ENCODE results near the gene VPS8.

Gene VPS8

DNA sequence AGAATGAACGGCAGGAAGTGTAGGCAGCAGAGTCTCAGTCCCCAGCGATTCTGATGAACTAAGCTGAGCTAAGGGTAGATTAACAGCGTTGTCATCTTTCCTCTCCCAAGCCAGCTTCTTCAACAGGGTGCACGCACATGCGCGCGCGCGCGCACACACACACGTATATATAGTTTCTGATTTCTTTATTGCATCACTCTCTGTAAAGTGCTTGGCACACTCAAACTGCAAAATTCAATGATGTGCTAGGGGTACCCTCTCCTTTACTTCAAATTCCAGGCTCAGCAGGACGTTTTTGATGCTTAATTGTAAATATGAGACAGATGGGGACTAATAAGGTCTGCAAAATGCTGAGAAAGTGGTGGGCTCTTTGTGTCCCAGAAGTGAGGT is 26.1 kb upstream of the VPS8 start:
- TF ChIP-seq TARDBP (IDR thresholded peaks at IDR 0.05) = no peak
- TF ChIP-seq FOXA1 (IDR thresholded peaks at IDR 0.05) = no peak
- TF ChIP-seq FOXM1 (IDR thresholded peaks at IDR 0.05; ENCODE audit: borderline replicate concordance) = no peak
- no peak for TF ChIP-seq PKNOX1 (IDR thresholded peaks at IDR 0.05)
- no peak for TF ChIP-seq SUZ12 (IDR thresholded peaks at IDR 0.05)
- no peak for TF ChIP-seq LEF1 (IDR thresholded peaks at IDR 0.05; ENCODE audit: borderline replicate concordance)
- TF ChIP-seq L3MBTL2 (conservative IDR thresholded peaks at IDR 0.05) = no peak
- TF ChIP-seq FOXK2 (IDR thresholded peaks at IDR 0.05) = no peak
- no peak for TF ChIP-seq HDGF (IDR thresholded peaks at IDR 0.05; ENCODE audit: borderline replicate concordance)
- no peak for TF ChIP-seq SP1 (IDR thresholded peaks at IDR 0.05)
- TF ChIP-seq CTBP1 (IDR thresholded peaks at IDR 0.05; ENCODE audit: borderline replicate concordance) = no peak
- ChIA-PET POLR2A (no interaction called here), CTCF (interaction anchor here (1.5 kb wide), 1 partner anchor 224 kb away, joined by 6 read pairs; the partner anchor contains the start of gene EPHB3)

DNA sequence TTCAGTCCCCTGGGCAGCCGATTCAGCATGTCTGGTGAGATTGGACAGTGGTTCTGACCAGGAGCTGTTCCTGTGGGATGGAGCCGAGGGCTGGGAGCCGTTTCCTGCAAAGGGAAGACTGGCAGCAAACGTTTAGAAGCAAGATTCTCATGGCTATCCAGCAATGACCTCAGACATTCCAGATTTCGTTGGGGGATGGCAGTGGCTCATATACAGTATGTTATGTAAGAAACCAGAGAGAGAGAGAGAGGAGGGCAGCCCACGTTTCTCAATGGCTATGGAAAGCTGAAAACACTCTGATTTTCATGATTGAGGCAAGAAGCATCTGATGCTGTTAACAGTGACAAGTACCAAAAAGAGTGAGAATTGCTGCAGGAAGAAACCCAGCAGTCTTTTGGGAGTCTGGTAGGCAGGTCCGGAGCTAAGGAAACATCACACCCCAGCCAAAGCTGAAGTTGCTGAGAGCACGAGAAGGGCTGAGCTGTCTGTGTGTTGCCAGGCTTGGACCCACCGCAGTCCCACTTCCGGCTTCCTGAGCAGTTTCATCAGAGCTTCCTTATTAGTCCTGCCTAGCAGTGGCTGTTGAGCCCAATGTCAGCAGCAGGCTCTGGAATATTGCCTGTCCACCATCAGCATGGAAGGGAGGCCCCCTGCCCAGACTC is 25.6 kb upstream of the VPS8 start:
- no peak for DNase-seq (ENCODE audit: extremely low spot score)
- POLR2A ChIA-PET = no interaction called here
- CTCF ChIA-PET = interaction anchor here (1.5 kb wide), 1 partner anchor 225 kb away, joined by 6 read pairs; the partner anchor contains the start of gene EPHB3
- TF ChIP-seq SP1 (IDR thresholded peaks at IDR 0.05) = no peak
- no peak for TF ChIP-seq L3MBTL2 (conservative IDR thresholded peaks at IDR 0.05)
- no peak for TF ChIP-seq HDGF (IDR thresholded peaks at IDR 0.05; ENCODE audit: borderline replicate concordance)
- TF ChIP-seq NFRKB (IDR thresholded peaks at IDR 0.05) = no peak
- TF ChIP-seq TARDBP (IDR thresholded peaks at IDR 0.05) = no peak
- no peak for TF ChIP-seq ARNT (IDR thresholded peaks at IDR 0.05)
- no peak for TF ChIP-seq FOXK2 (IDR thresholded peaks at IDR 0.05)
- TF ChIP-seq FOXM1 (IDR thresholded peaks at IDR 0.05; ENCODE audit: borderline replicate concordance) = no peak
- no peak for TF ChIP-seq PKNOX1 (IDR thresholded peaks at IDR 0.05)
- no peak for TF ChIP-seq CTBP1 (IDR thresholded peaks at IDR 0.05; ENCODE audit: borderline replicate concordance)
- no peak for TF ChIP-seq BHLHE40 (IDR thresholded peaks at IDR 0.05; ENCODE audit: borderline replicate concordance)
- no peak for TF ChIP-seq FOXA1 (IDR thresholded peaks at IDR 0.05)

More for the DNA sequence above, 26.1 kb upstream of the VPS8 start:
- DNase-seq (ENCODE audit: extremely low spot score) = no peak

DNA sequence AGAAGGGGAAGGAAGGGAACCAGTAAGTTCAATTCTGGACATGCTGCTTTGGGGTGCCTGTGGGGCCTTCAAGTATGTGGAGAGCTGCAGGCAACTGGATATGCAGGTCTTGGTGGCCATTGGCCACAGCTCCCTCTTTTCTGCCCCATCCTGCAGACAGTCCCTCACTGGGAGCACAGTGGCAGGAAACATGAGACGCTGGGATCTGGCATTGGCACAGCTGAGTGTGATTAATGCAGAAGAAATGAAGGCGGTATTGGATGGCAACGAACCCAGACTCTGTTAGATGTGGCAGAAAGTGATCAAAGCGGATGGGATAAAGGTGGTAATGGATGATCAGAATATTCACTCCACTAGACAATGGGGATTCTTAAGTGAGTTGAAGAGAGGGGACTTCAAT is 23.2 kb upstream of the VPS8 start:
- DNase-seq (ENCODE audit: extremely low spot score) = no peak
- TF ChIP-seq ZNF384 (IDR thresholded peaks at IDR 0.05) (no peak), SP1 (IDR thresholded peaks at IDR 0.05) (no peak), LEF1 (IDR thresholded peaks at IDR 0.05; ENCODE audit: borderline replicate concordance) (no peak), TARDBP (IDR thresholded peaks at IDR 0.05) (no peak), ARNT (IDR thresholded peaks at IDR 0.05) (no peak), SUZ12 (IDR thresholded peaks at IDR 0.05) (no peak), FOXA1 (IDR thresholded peaks at IDR 0.05) (no peak), L3MBTL2 (conservative IDR thresholded peaks at IDR 0.05) (no peak), NFRKB (IDR thresholded peaks at IDR 0.05) (no peak), FOXK2 (IDR thresholded peaks at IDR 0.05) (no peak), BHLHE40 (IDR thresholded peaks at IDR 0.05; ENCODE audit: borderline replicate concordance) (no peak), ELF4 (IDR thresholded peaks at IDR 0.05) (no peak), CTBP1 (IDR thresholded peaks at IDR 0.05; ENCODE audit: borderline replicate concordance) (no peak), FOXM1 (IDR thresholded peaks at IDR 0.05; ENCODE audit: borderline replicate concordance) (no peak), PKNOX1 (IDR thresholded peaks at IDR 0.05) (no peak), HDGF (IDR thresholded peaks at IDR 0.05; ENCODE audit: borderline replicate concordance) (no peak)
- ChIA-PET CTCF (interaction anchor here (1.7 kb wide), 1 partner anchor 228 kb away, joined by 4 read pairs; the partner anchor contains the start of gene EPHB3), POLR2A (interaction anchor here (0.6 kb wide), 1 partner anchor 72 kb away, joined by 3 read pairs; no protein-coding TSS in a partner anchor)

DNA sequence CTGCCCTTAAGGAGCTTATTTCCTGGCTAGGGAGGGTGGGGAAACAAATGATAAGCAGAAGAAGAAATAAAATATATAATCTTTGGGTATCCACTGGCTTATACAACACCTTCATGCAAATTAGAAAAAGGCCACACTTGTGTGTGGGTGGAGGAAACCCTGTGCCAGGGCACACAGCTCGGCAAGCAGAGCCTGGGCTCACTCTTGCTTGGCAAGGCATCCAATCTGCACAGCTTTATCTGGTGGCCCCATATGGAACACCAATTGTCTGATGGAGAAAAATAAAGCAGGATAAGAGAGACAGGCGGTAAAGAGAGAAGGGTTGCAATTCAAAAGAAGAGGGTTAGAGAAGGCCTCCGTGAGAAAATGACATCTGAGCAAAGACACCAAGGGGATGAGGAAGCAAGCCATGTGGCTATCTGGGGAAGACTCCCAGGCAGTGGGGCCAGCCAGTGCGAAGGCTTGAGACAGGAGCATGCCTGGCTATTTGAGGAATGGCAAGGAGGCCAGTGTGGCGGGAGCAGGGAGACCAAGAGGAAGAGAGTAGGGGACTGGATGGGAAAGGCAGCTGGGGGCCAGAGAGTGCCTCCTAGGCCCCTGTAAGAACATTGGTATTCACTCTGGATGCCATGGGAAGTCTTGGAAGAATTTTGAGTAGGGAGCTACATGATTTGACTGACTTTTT is 22.5 kb upstream of the VPS8 start:
- CTCF ChIA-PET = interaction anchor here (1.7 kb wide), 1 partner anchor 228 kb away, joined by 4 read pairs; the partner anchor contains the start of gene EPHB3
- no peak for DNase-seq (ENCODE audit: extremely low spot score)
- no peak for TF ChIP-seq L3MBTL2 (conservative IDR thresholded peaks at IDR 0.05)
- TF ChIP-seq ZNF384 (IDR thresholded peaks at IDR 0.05) = no peak
- no peak for TF ChIP-seq SP1 (IDR thresholded peaks at IDR 0.05)
- TF ChIP-seq SUZ12 (IDR thresholded peaks at IDR 0.05) = no peak
- no peak for TF ChIP-seq PKNOX1 (IDR thresholded peaks at IDR 0.05)
- no peak for TF ChIP-seq FOXM1 (IDR thresholded peaks at IDR 0.05; ENCODE audit: borderline replicate concordance)
- TF ChIP-seq HDGF (IDR thresholded peaks at IDR 0.05; ENCODE audit: borderline replicate concordance) = no peak
- no peak for TF ChIP-seq LEF1 (IDR thresholded peaks at IDR 0.05; ENCODE audit: borderline replicate concordance)
- TF ChIP-seq CTBP1 (IDR thresholded peaks at IDR 0.05; ENCODE audit: borderline replicate concordance) = no peak
- TF ChIP-seq FOXK2 (IDR thresholded peaks at IDR 0.05) = no peak
- TF ChIP-seq ELF4 (IDR thresholded peaks at IDR 0.05) = no peak
- no peak for TF ChIP-seq ARNT (IDR thresholded peaks at IDR 0.05)
- no peak for TF ChIP-seq BHLHE40 (IDR thresholded peaks at IDR 0.05; ENCODE audit: borderline replicate concordance)
- no peak for TF ChIP-seq TARDBP (IDR thresholded peaks at IDR 0.05)
- POLR2A ChIA-PET = no interaction called here

- no peak for DNase-seq (ENCODE audit: extremely low spot score)
- TF ChIP-seq ZNF384 (IDR thresholded peaks at IDR 0.05) (no peak), LEF1 (IDR thresholded peaks at IDR 0.05; ENCODE audit: borderline replicate concordance) (no peak), TARDBP (IDR thresholded peaks at IDR 0.05) (no peak), FOXM1 (IDR thresholded peaks at IDR 0.05; ENCODE audit: borderline replicate concordance) (no peak), ELF4 (IDR thresholded peaks at IDR 0.05) (no peak), PKNOX1 (IDR thresholded peaks at IDR 0.05) (no peak), BHLHE40 (IDR thresholded peaks at IDR 0.05; ENCODE audit: borderline replicate concordance) (no peak), SUZ12 (IDR thresholded peaks at IDR 0.05) (no peak), NFRKB (IDR thresholded peaks at IDR 0.05) (no peak), L3MBTL2 (conservative IDR thresholded peaks at IDR 0.05) (no peak)
- POLR2A ChIA-PET = no interaction called here
- CTCF ChIA-PET = no interaction called here
These were observed 20.8 kb upstream of the VPS8 start for GRCh38 chr3:184791171-184791570.

Measured in HEK293T (cell line).